HepG2 (cell line): Measurements from ENCODE around the gene TICAM2. TPM values are rescaled to one million over a fixed set of nuclear protein-coding genes. Genes with fewer than 3 reads are reported as not detected.

Experiments used
- ATAC-seq: fragments of 200-7000 bp; cut with Tn5 transposase; 3 replicates; pipeline ENCODE4 v1.9.1; 2020; ENCODE audit warnings: mild to moderate bottlenecking, moderate library complexity
- BruUV-seq: library from RNA; stranded (reverse); fragments of 400-500 nt; replicated peaks from 2 replicates; lab custom pipeline; 2021; lab: Mats Ljungman, UMichigan
- CTCF ChIA-PET: fragments of 300-600 bp; formaldehyde crosslinking; extraction: SDS; loops from one replicate; lab custom pipeline; 2021; ENCODE audit warnings: low total read pairs, inconsistent platforms, low intra/inter-chr PET ratio; lab: Yijun Ruan, JAX
- POLR2A ChIA-PET: fragments of 350-600 bp; sonication (Branson Sonifier 250); formaldehyde crosslinking; loops from one replicate; lab custom pipeline; 2020; ENCODE audit warnings: antibody characterized with exemption, inconsistent platforms; lab: Yijun Ruan, JAX
- DNase-seq: peaks from one replicate; pipeline ENCODE4 v3.0.0-alpha.2; 2015; ENCODE audit warnings: low spot score
- FAIRE-seq: peaks from 3 replicates; lab custom pipeline; 2011; peaks lifted over from hg19 to GRCh38; lab: Jason Lieb, UNC
- H2AFZ ChIP-seq: one replicate; pipeline ENCODE4 v1.6.1; 2011; ENCODE audit warnings: low read length, inconsistent platforms
- H3K27ac ChIP-seq: fragments of 300-600 bp; 3 replicates; pipeline ENCODE4 v1.8.0; 2011; ENCODE audit warnings: mixed run types, mild to moderate bottlenecking, mixed read lengths, low read length, inconsistent platforms; ENCODE audit not compliant: insufficient read depth; ENCODE audit errors: extremely low read length
- H3K27me3 ChIP-seq, 2 experiments: fragments of 200-600 bp in 1 of 2; 2 replicates in 1 of 2; 3 replicates in 1 of 2; pipeline versions ENCODE4 v1.6.0 to v1.8.0; 2011; ENCODE audit warnings: low read length in 2 of 2, mild to moderate bottlenecking in 2 of 2, moderate library complexity in 2 of 2, inconsistent platforms in 1 of 2; ENCODE audit not compliant: insufficient read depth in 2 of 2, control insufficient read depth in 1 of 2
- H3K36me3 ChIP-seq, 2 experiments: fragments of 200-600 bp in 1 of 2; replicated peaks in 1 of 2; 2 replicates in 1 of 2; 3 replicates in 1 of 2; pipeline versions ENCODE4 v1.5.1 to v1.8.0; 2011; ENCODE audit warnings: low read length in 2 of 2, inconsistent platforms in 1 of 2; ENCODE audit not compliant: insufficient read depth in 2 of 2, control insufficient read depth in 1 of 2
- H3K4me1 ChIP-seq: 2 replicates; pipeline ENCODE4 v1.5.1; 2012; ENCODE audit warnings: low read length, inconsistent platforms; ENCODE audit not compliant: insufficient read depth
- H3K4me2 ChIP-seq: 2 replicates; pipeline ENCODE4 v1.6.0; 2011; ENCODE audit warnings: low read depth, low read length, inconsistent platforms
- H3K4me3 ChIP-seq, 3 experiments: fragments of 200-600 bp in 1 of 3; sonication (generic), shearing (Covaris generic) in 1 of 3; replicated peaks in 1 of 3; 2 replicates each; pipeline ENCODE4 v1.5.1; 2011 to 2016; ENCODE audit warnings: low read length in 3 of 3, inconsistent platforms in 2 of 3, low read depth in 2 of 3, mild to moderate bottlenecking in 2 of 3, control low read depth in 1 of 3, mixed read lengths in 1 of 3; ENCODE audit not compliant: insufficient read depth in 1 of 3
- H3K79me2 ChIP-seq: one replicate; pipeline ENCODE4 v1.6.1; 2011; ENCODE audit warnings: low read length, inconsistent platforms; ENCODE audit not compliant: insufficient read depth
- H3K9ac ChIP-seq: 2 replicates; pipeline ENCODE4 v1.6.0; 2011; ENCODE audit warnings: mild to moderate bottlenecking, low read depth, low read length, inconsistent platforms; ENCODE audit not compliant: insufficient read depth
- H3K9me3 ChIP-seq: 2 replicates; pipeline ENCODE4 v1.5.1; 2012; ENCODE audit warnings: mild to moderate bottlenecking, low read length
- H4K20me1 ChIP-seq: 2 replicates; pipeline ENCODE4 v1.6.0; 2011; ENCODE audit warnings: inconsistent platforms, mild to moderate bottlenecking, low read length, moderate library complexity; ENCODE audit not compliant: insufficient read depth
- EHMT2 ChIP-seq: fragments of 200-600 bp; sonication (generic); IDR thresholded peaks from 2 replicates; pipeline ENCODE4 v1.7.0; 2017; ENCODE audit warnings: antibody characterized with exemption, low read depth, low read length, borderline replicate concordance
- ETV6 ChIP-seq: sonication (generic); formaldehyde crosslinking; conservative IDR thresholded peaks from 2 replicates; pipeline ENCODE4 v1.4.0; 2020; ENCODE audit warnings: missing genetic modification reagents
- FOXA1 ChIP-seq, 2 experiments: fragments of 450-650 bp in 1 of 2; sonication (generic) in 1 of 2; formaldehyde crosslinking in 1 of 2; IDR thresholded peaks; 2 replicates each; pipeline versions ENCODE4 v1.4.0 to v1.6.1; 2016 to 2020; ENCODE audit warnings: missing genetic modification reagents in 1 of 2
- FOXO1 ChIP-seq: sonication (generic); formaldehyde crosslinking; IDR thresholded peaks from 2 replicates; pipeline ENCODE4 v1.4.0; 2020; ENCODE audit warnings: missing genetic modification reagents
- ISL2 ChIP-seq: sonication (generic); formaldehyde crosslinking; IDR thresholded peaks from 2 replicates; pipeline ENCODE4 v1.5.0; 2020; ENCODE audit warnings: missing genetic modification reagents
- NONO ChIP-seq, 2 experiments: fragments of 450-650 bp in 1 of 2; sonication (generic) in 1 of 2; formaldehyde crosslinking in 1 of 2; IDR thresholded peaks in 1 of 2; conservative IDR thresholded peaks in 1 of 2; 2 replicates each; pipeline versions ENCODE4 v1.6.1 to v1.8.0; 2017 to 2022; ENCODE audit warnings: mild to moderate bottlenecking in 1 of 2, missing genetic modification reagents in 1 of 2, moderate library complexity in 1 of 2
- POLR2A ChIP-seq, 2 experiments: IDR thresholded peaks; 2 replicates each; pipeline ENCODE4 v1.6.1; 2011; ENCODE audit warnings: low read depth in 2 of 2, low read length in 2 of 2, mild to moderate bottlenecking in 1 of 2, moderate library complexity in 1 of 2; ENCODE audit not compliant: insufficient read depth in 1 of 2
- POLR2G ChIP-seq: fragments of 200-400 bp; formaldehyde crosslinking; IDR thresholded peaks from 2 replicates; pipeline ENCODE4 v1.6.1; 2018; ENCODE audit warnings: mild to moderate bottlenecking, low read depth, low read length, moderate library complexity
- SIX1 ChIP-seq: sonication (generic); formaldehyde crosslinking; IDR thresholded peaks from 2 replicates; pipeline ENCODE4 v1.4.0; 2020; ENCODE audit warnings: missing genetic modification reagents, borderline replicate concordance
- SPEN ChIP-seq: sonication (generic); formaldehyde crosslinking; IDR thresholded peaks from 2 replicates; pipeline ENCODE4 v1.5.1; 2020; ENCODE audit warnings: low read depth, mild to moderate bottlenecking, missing genetic modification reagents
- ZNF383 ChIP-seq: sonication (generic); formaldehyde crosslinking; IDR thresholded peaks from 2 replicates; pipeline ENCODE4 v1.4.0; 2020; ENCODE audit warnings: missing genetic modification reagents, mild to moderate bottlenecking, borderline replicate concordance
- ZNF678 ChIP-seq: sonication (generic); formaldehyde crosslinking; IDR thresholded peaks from 2 replicates; pipeline ENCODE4 v1.4.0; 2020; ENCODE audit warnings: mild to moderate bottlenecking, missing genetic modification reagents
- in situ Hi-C: cut with HindIII; loops from 2 replicates; pipeline ENCODE4 v1.10.0; 2017; ENCODE audit warnings: low pct_unique_long_range_greater_than_20kb; ENCODE audit not compliant: extremely low pct_ligation_motif_present
- intact Hi-C: fragments of 100-400 bp; cut with micrococcal nuclease; formaldehyde crosslinking; loops from one replicate; pipeline ENCODE4 v1.10.0; 2022; ENCODE audit not compliant: unreplicated experiment
- polyA plus RNA-seq, 8 experiments: library from polyadenylated mRNA; depleted of rRNA in 3 of 8; stranded (reverse) in 7 of 8; unstranded in 1 of 8; fragments of >200 nt; fragmentation: Illumina TruSeq in 4 of 8; extraction: Trizol in 4 of 8; gene quantifications; 2 replicates each; pipeline versions ENCODE4 v1.2.1 to v1.2.3, GENCODE V29; 2011 to 2016; ENCODE audit warnings: low read depth in 4 of 8, missing spikeins in 1 of 8, mixed read lengths in 1 of 8; ENCODE audit not compliant: insufficient read depth in 1 of 8
- total RNA-seq, 5 experiments: library from RNA; depleted of rRNA; stranded (reverse); fragments of >200 nt; fragmentation: Illumina TruSeq; extraction: Trizol; gene quantifications; 2 replicates each; pipeline ENCODE4 v1.2.3, GENCODE V29; 2016; ENCODE audit warnings: low read depth in 1 of 5
- TF ChIP-seq, protein P1 (sequence below): sonication (generic); formaldehyde crosslinking; conservative IDR thresholded peaks from 2 replicates; pipeline ENCODE4 v1.8.1; 2023; ENCODE audit warnings: missing genetic modification reagents
- TF ChIP-seq, protein P2 (sequence below): sonication (generic); formaldehyde crosslinking; IDR thresholded peaks from 2 replicates; pipeline ENCODE4 v1.4.0; 2020; ENCODE audit warnings: mild to moderate bottlenecking, missing genetic modification reagents
- TF ChIP-seq, protein P3 (sequence below): sonication (generic); formaldehyde crosslinking; IDR thresholded peaks from 2 replicates; pipeline ENCODE4 v1.5.1; 2020; ENCODE audit warnings: mild to moderate bottlenecking, missing genetic modification reagents, borderline replicate concordance
- TF ChIP-seq, protein P4 (sequence below): sonication (generic); formaldehyde crosslinking; IDR thresholded peaks from 2 replicates; pipeline ENCODE4 v1.5.0; 2020; ENCODE audit warnings: missing genetic modification reagents
- TF ChIP-seq, protein P5 (sequence below): sonication (generic); formaldehyde crosslinking; IDR thresholded peaks from 2 replicates; pipeline ENCODE4 v1.8.1; 2023; ENCODE audit warnings: mild to moderate bottlenecking, inconsistent platforms, moderate library complexity, missing genetic modification reagents, borderline replicate concordance

TICAM2 gene
- total and polyA plus RNA-seq, 2 of the 13 experiments (the other 11 are each of a cell fraction or from before 2014, with no cell fraction given): 0.04 TPM; not detected in 1

DNA sequence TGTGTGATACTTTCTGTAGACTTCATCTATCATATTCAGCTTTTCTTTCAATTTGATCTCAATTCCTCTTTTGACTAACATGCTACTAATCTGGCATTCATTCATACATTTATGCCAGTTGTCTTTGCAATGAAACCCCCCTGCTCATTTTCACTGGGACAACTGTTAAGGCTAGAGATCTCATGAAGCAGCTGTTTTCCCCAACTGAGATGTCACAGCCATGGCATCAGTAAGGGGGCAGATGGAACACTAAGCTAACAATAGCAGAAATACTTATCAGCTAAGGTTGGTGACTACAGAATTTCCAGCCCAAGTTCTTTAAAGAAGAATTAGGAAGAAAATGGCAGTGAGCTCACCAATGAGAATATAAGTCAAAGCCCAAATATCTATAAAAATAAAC lies 14.2 kb upstream of the TICAM2 start:
- no peak for FAIRE-seq

More for the DNA sequence above, 14.2 kb upstream of the TICAM2 start:
- Histone ChIP-seq H3K9me3 (no peaks in the 10 kb centered on the region), H3K9ac (no peak overlapping the region), H2AFZ (no peak overlapping the region), H3K36me3 (peaks cover 10 to 61% of the 10 kb centered on the region in 2 experiments), H3K4me3 (no peak overlapping the region), H3K4me2 (no peak overlapping the region), H3K27ac (no peak overlapping the region), H4K20me1 (peaks cover 11% of the 10 kb centered on the region; the same call in 1 of the 2 replicates), H3K27me3 (no peaks in the 10 kb centered on the region), H3K79me2 (peaks cover 15% of the 10 kb centered on the region), H3K4me1 (peaks cover 4% of the 10 kb centered on the region)
- BruUV-seq: no TSS peak
- CTCF ChIA-PET: no interaction called here
- ATAC-seq (no peak), DNase-seq (no peak)
- in situ Hi-C loops (no loop called here), intact Hi-C loops (no loop called here)
- POLR2A ChIA-PET: no interaction called here
- no peak for TF ChIP-seq FOXO1 (CRISPR knock-in tag)
- no peak for TF ChIP-seq EHMT2
- no peak for TF ChIP-seq ISL2
- TF ChIP-seq, protein P1, sequence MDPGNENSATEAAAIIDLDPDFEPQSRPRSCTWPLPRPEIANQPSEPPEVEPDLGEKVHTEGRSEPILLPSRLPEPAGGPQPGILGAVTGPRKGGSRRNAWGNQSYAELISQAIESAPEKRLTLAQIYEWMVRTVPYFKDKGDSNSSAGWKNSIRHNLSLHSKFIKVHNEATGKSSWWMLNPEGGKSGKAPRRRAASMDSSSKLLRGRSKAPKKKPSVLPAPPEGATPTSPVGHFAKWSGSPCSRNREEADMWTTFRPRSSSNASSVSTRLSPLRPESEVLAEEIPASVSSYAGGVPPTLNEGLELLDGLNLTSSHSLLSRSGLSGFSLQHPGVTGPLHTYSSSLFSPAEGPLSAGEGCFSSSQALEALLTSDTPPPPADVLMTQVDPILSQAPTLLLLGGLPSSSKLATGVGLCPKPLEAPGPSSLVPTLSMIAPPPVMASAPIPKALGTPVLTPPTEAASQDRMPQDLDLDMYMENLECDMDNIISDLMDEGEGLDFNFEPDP (CRISPR knock-in tag): no peak
- no peak for TF ChIP-seq FOXA1 (IDR thresholded peaks at IDR 0.05)
- no peak for TF ChIP-seq FOXA1 (CRISPR knock-in tag; IDR thresholded peaks at IDR 0.05)
- TF ChIP-seq, protein P2, sequence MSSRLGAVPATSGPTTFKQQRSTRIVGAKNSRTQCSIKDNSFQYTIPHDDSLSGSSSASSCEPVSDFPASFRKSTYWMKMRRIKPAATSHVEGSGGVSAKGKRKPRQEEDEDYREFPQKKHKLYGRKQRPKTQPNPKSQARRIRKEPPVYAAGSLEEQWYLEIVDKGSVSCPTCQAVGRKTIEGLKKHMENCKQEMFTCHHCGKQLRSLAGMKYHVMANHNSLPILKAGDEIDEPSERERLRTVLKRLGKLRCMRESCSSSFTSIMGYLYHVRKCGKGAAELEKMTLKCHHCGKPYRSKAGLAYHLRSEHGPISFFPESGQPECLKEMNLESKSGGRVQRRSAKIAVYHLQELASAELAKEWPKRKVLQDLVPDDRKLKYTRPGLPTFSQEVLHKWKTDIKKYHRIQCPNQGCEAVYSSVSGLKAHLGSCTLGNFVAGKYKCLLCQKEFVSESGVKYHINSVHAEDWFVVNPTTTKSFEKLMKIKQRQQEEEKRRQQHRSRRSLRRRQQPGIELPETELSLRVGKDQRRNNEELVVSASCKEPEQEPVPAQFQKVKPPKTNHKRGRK (CRISPR knock-in tag): no peak
- TF ChIP-seq, protein P3, sequence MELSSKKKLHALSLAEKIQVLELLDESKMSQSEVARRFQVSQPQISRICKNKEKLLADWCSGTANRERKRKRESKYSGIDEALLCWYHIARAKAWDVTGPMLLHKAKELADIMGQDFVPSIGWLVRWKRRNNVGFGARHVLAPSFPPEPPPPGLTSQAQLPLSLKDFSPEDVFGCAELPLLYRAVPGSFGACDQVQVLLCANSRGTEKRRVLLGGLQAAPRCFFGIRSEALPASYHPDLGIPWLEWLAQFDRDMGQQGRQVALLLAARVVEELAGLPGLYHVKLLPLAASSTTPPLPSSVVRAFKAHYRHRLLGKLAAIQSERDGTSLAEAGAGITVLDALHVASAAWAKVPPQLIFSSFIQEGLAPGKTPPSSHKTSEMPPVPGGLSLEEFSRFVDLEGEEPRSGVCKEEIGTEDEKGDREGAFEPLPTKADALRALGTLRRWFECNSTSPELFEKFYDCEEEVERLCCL (CRISPR knock-in tag): no peak
- TF ChIP-seq ETV6 (CRISPR knock-in tag): no peak
- no peak for TF ChIP-seq SPEN (CRISPR knock-in tag)
- no peak for TF ChIP-seq POLR2A (IDR thresholded peaks at IDR 0.05; ENCODE audit: insufficient read depth in 1 of 2, low read depth in 2 of 2, low read length in 2 of 2)
- TF ChIP-seq, protein P4, sequence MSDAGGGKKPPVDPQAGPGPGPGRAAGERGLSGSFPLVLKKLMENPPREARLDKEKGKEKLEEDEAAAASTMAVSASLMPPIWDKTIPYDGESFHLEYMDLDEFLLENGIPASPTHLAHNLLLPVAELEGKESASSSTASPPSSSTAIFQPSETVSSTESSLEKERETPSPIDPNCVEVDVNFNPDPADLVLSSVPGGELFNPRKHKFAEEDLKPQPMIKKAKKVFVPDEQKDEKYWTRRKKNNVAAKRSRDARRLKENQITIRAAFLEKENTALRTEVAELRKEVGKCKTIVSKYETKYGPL (CRISPR knock-in tag): no peak
- TF ChIP-seq SIX1 (CRISPR knock-in tag): no peak
- no peak for TF ChIP-seq POLR2G
- TF ChIP-seq, protein P5, sequence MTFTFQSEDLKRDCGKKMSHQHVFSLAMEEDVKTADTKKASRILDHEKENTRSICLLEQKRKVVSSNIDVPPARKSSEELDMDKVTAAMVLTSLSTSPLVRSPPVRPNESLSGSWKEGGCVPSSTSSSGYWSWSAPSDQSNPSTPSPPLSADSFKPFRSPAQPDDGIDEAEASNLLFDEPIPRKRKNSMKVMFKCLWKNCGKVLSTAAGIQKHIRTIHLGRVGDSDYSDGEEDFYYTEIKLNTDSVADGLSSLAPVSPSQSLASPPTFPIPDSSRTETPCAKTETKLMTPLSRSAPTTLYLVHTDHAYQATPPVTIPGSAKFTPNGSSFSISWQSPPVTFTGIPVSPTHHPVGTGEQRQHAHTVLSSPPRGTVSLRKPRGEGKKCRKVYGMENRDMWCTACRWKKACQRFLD (CRISPR knock-in tag): no peak
- TF ChIP-seq NONO (IDR thresholded peaks at IDR 0.05): no peak
- no peak for TF ChIP-seq NONO (CRISPR knock-in tag; conservative IDR thresholded peaks at IDR 0.05)
- TF ChIP-seq ZNF678: no peak
- no peak for TF ChIP-seq ZNF383 (CRISPR knock-in tag)
